SK-N-SH (cell line): ENCODE data around the gene RTN4RL1. TPM values are rescaled to one million over a fixed set of nuclear protein-coding genes. Genes with fewer than 3 reads are reported as not detected.
"Not testable (repeated sequence)": the region's sequence is repeated elsewhere in the genome, so short reads cannot be mapped to it uniquely, and the experiment has no call there.

ENCODE experiments used
- CTCF ChIA-PET: fragments of 300-600, 350-600 bp; formaldehyde crosslinking; extraction: SDS; loops from one replicate; lab custom pipeline; 2021; lab: Yijun Ruan, JAX
- POLR2A ChIA-PET: fragments of 350-600 bp; sonication (Branson Sonifier 250); formaldehyde crosslinking; extraction: SDS; loops from one replicate; lab custom pipeline; 2020; ENCODE audit warnings: antibody characterized with exemption, inconsistent platforms; lab: Yijun Ruan, JAX
- DNase-seq: peaks from one replicate; pipeline ENCODE4 v3.0.0; 2012
- H2AFZ ChIP-seq: fragments of 200-600 bp; sonication (generic); 2 replicates; pipeline ENCODE4 v1.8.1; 2016; ENCODE audit warnings: antibody characterized with exemption, mild to moderate bottlenecking, low read depth
- H3F3A ChIP-seq: fragments of 200-600 bp; sonication (generic); replicated peaks from 2 replicates; pipeline ENCODE3; 2016; ENCODE audit warnings: antibody characterized with exemption, mild to moderate bottlenecking; ENCODE audit not compliant: insufficient read depth
- H3K27ac ChIP-seq, 2 experiments: fragments of 200-500 bp in 1 of 2; fragments of 200-600 bp in 1 of 2; sonication (Bioruptor generic) in 1 of 2; sonication (generic), shearing (Covaris generic) in 1 of 2; 2 replicates each; pipeline versions ENCODE4 v1.5.1 to v1.6.1; 2014 to 2016; ENCODE audit warnings: low read depth in 2 of 2, inconsistent platforms in 1 of 2, low read length in 1 of 2, mild to moderate bottlenecking in 1 of 2, mixed read lengths in 1 of 2
- H3K27me3 ChIP-seq: fragments of 200-600 bp; sonication (generic), shearing (Covaris generic); 2 replicates; pipeline ENCODE4 v1.6.1; 2016; ENCODE audit warnings: mixed run types; ENCODE audit not compliant: insufficient read depth
- H3K36me3 ChIP-seq, 2 experiments: fragments of 200-500 bp in 1 of 2; fragments of 200-600 bp in 1 of 2; sonication (Bioruptor generic) in 1 of 2; sonication (generic) in 1 of 2; replicated peaks in 1 of 2; 2 replicates each; pipeline versions ENCODE3 to v1.5.1; 2014 to 2016; ENCODE audit warnings: low read length in 1 of 2, mild to moderate bottlenecking in 1 of 2; ENCODE audit not compliant: insufficient read depth in 2 of 2, control insufficient read depth in 1 of 2
- H3K4me1 ChIP-seq, 2 experiments: fragments of 200-500 bp in 1 of 2; fragments of 200-600 bp in 1 of 2; sonication (Bioruptor generic) in 1 of 2; sonication (generic), shearing (Covaris generic) in 1 of 2; 2 replicates each; pipeline versions ENCODE4 v1.5.1 to v1.6.1; 2014 to 2016; ENCODE audit warnings: low read depth in 1 of 2, low read length in 1 of 2, mixed run types in 1 of 2; ENCODE audit not compliant: insufficient read depth in 2 of 2, control insufficient read depth in 1 of 2
- H3K4me2 ChIP-seq: fragments of 200-600 bp; sonication (generic), shearing (Covaris generic); 2 replicates; pipeline ENCODE4 v1.6.1; 2017; ENCODE audit warnings: mixed run types
- H3K4me3 ChIP-seq, 2 experiments: fragments of 200-500 bp in 1 of 2; fragments of 200-600 bp in 1 of 2; sonication (Bioruptor generic) in 1 of 2; sonication (generic), shearing (Covaris generic) in 1 of 2; 2 replicates each; pipeline versions ENCODE4 v1.5.1 to v1.8.1; 2014 to 2016; ENCODE audit warnings: low read depth in 2 of 2, inconsistent platforms in 1 of 2, low read length in 1 of 2, mild to moderate bottlenecking in 1 of 2, mixed read lengths in 1 of 2, moderate library complexity in 1 of 2
- H3K79me2 ChIP-seq: fragments of 200-600 bp; sonication (generic); 2 replicates; pipeline ENCODE4 v1.8.1; 2017; ENCODE audit warnings: mild to moderate bottlenecking; ENCODE audit not compliant: insufficient read depth
- H3K9ac ChIP-seq: fragments of 200-600 bp; sonication (generic); 2 replicates; pipeline ENCODE4 v1.6.1; 2017; ENCODE audit warnings: mixed run types
- H3K9me2 ChIP-seq: fragments of 200-600 bp; sonication (generic); 2 replicates; pipeline ENCODE4 v1.6.1; 2017; ENCODE audit warnings: mixed run types
- H3K9me3 ChIP-seq: fragments of 200-600 bp; sonication (generic); 2 replicates; pipeline ENCODE4 v1.6.1; 2017; ENCODE audit warnings: mixed run types, mild to moderate bottlenecking, moderate library complexity
- H4K20me1 ChIP-seq: fragments of 200-600 bp; sonication (generic); 2 replicates; pipeline ENCODE4 v1.6.1; 2017; ENCODE audit warnings: mild to moderate bottlenecking, mixed run types; ENCODE audit not compliant: insufficient read depth
- FOSL2 ChIP-seq: IDR thresholded peaks from 2 replicates; pipeline ENCODE4 v1.4.0; 2012; ENCODE audit warnings: low read depth, mild to moderate bottlenecking, moderate library complexity, borderline replicate concordance
- FOXJ3 ChIP-seq: sonication (generic); formaldehyde crosslinking; IDR thresholded peaks from 2 replicates; pipeline ENCODE4 v1.5.1; 2020; ENCODE audit warnings: mild to moderate bottlenecking, missing genetic modification reagents
- FOXM1 ChIP-seq: IDR thresholded peaks from 2 replicates; pipeline ENCODE4 v1.4.0; 2012; ENCODE audit warnings: low read depth, mild to moderate bottlenecking
- IRF3 ChIP-seq: fragments of 150-350 bp; IDR thresholded peaks from 2 replicates; pipeline ENCODE4 v1.6.1; 2016; ENCODE audit warnings: mild to moderate bottlenecking, low read depth, low read length
- MAX ChIP-seq: IDR thresholded peaks from 2 replicates; pipeline ENCODE4 v1.4.0; 2012; ENCODE audit warnings: low read depth
- MEF2A ChIP-seq: IDR thresholded peaks from 2 replicates; pipeline ENCODE4 v1.4.0; 2012; ENCODE audit warnings: low read depth, borderline replicate concordance
- MXI1 ChIP-seq: IDR thresholded peaks from 2 replicates; pipeline ENCODE4 v1.6.1; 2012; ENCODE audit warnings: mild to moderate bottlenecking, low read depth, low read length, improper control_type of control experiment
- NRF1 ChIP-seq: IDR thresholded peaks from 2 replicates; pipeline ENCODE4 v1.6.1; 2012; ENCODE audit warnings: low read depth, mild to moderate bottlenecking, low read length
- POLR2AphosphoS5 ChIP-seq: IDR thresholded peaks from 2 replicates; pipeline ENCODE4 v1.6.1; 2012; ENCODE audit warnings: low read depth, low read length
- RCOR1 ChIP-seq: fragments of 150-350 bp; IDR thresholded peaks from 2 replicates; pipeline ENCODE4 v1.6.1; 2017; ENCODE audit warnings: antibody characterized with exemption, low read length
- REST ChIP-seq: IDR thresholded peaks from 2 replicates; pipeline ENCODE4 v1.6.1; 2012; ENCODE audit warnings: mild to moderate bottlenecking, low read depth, low read length, moderate library complexity
- RFX5 ChIP-seq: IDR thresholded peaks from 2 replicates; pipeline ENCODE4 v1.6.1; 2012; ENCODE audit warnings: mild to moderate bottlenecking, improper control_type of control experiment, low read length
- SIN3A ChIP-seq: IDR thresholded peaks from 2 replicates; pipeline ENCODE4 v1.6.1; 2012; ENCODE audit warnings: low read depth, mild to moderate bottlenecking, low read length, moderate library complexity, borderline replicate concordance
- SMC3 ChIP-seq: IDR thresholded peaks from 2 replicates; pipeline ENCODE4 v1.6.1; 2012; ENCODE audit warnings: low read depth, low read length, improper control_type of control experiment
- TAF1 ChIP-seq: IDR thresholded peaks from 2 replicates; pipeline ENCODE4 v1.6.1; 2012; ENCODE audit warnings: low read depth, mild to moderate bottlenecking, low read length, moderate library complexity, borderline replicate concordance
- USF1 ChIP-seq: IDR thresholded peaks from 2 replicates; pipeline ENCODE4 v1.4.0; 2012; ENCODE audit warnings: low read depth, borderline replicate concordance
- USF2 ChIP-seq: fragments of 150-350 bp; IDR thresholded peaks from 2 replicates; pipeline ENCODE4 v1.6.1; 2017; ENCODE audit warnings: antibody characterized with exemption, low read length, low read depth, borderline replicate concordance
- WGBS: methylation state at CpG from one replicate; pipeline ENCODE4 v1.1.6; 2017; ENCODE audit warnings: low lambda C conversion rate; 5-methylcytosine and 5-hydroxymethylcytosine counted together
- polyA plus RNA-seq, 3 experiments: library from polyadenylated mRNA; depleted of rRNA; stranded (reverse); fragments of >200 nt; gene quantifications; 2 replicates each; pipeline ENCODE4 v1.2.3, GENCODE V29; 2012

Gene RTN4RL1
- polyA plus RNA-seq, 1 of the 3 experiments (the other 2 are of a cell fraction): 0.07 TPM

GRCh38 chr17:1985093-1985492 is 40.0 kb downstream of the RTN4RL1 start:
- H3K4me1 ChIP-seq: peaks cover 4 to 6% of the 10 kb centered on the region in 2 experiments; a peak in 2 of 4 replicates
- no peaks in the 10 kb centered on the region for H3K79me2 ChIP-seq
- H3K27me3 ChIP-seq: no peaks in the 10 kb centered on the region
- TF ChIP-seq POLR2AphosphoS5 (no peak), FOXJ3 (CRISPR knock-in tag) (no peak), IRF3 (no peak), FOXM1 (no peak), FOSL2 (no peak), NRF1 (no peak), USF2 (no peak), TAF1 (no peak), USF1 (no peak), REST (no peak), MAX (no peak), SMC3 (no peak), RFX5 (no peak), SIN3A (no peak), MEF2A (no peak), RCOR1 (no peak), MXI1 (no peak)
- ChIA-PET POLR2A (no interaction called here), CTCF (interaction anchor here (1.1 kb wide), 1 partner anchor 11 kb away, joined by 3 read pairs; no protein-coding TSS in a partner anchor)
- no peak overlapping the region for H3K27ac ChIP-seq
- peaks cover 14% of the 10 kb centered on the region for H3F3A ChIP-seq
- no peak overlapping the region for H2AFZ ChIP-seq
- no peaks in the 10 kb centered on the region for H3K9me3 ChIP-seq
- H3K9ac ChIP-seq: no peak overlapping the region
- H4K20me1 ChIP-seq: no peaks in the 10 kb centered on the region
- no peak overlapping the region for H3K4me3 ChIP-seq
- H3K4me2 ChIP-seq: no peak overlapping the region
- DNase-seq: no peak
- no peaks in the 10 kb centered on the region for H3K9me2 ChIP-seq
- 97% methylated on average over 4 of the region's 4 CpGs for WGBS
- no peaks in the 10 kb centered on the region for H3K36me3 ChIP-seq

- CTCF ChIA-PET: interaction anchor here (1.2 kb wide), 1 partner anchor 43 kb away, joined by 4 read pairs; no protein-coding TSS in a partner anchor
- H3K4me1 ChIP-seq: not testable (repeated sequence)
- WGBS: 89% methylated on average over 12 of the region's 13 CpGs
Measured at GRCh38 chr17:1982793-1983366, 42.3 kb downstream of the RTN4RL1 start.

More at GRCh38 chr17:1982793-1983366, 42.3 kb downstream of the RTN4RL1 start:
- H3K4me2 ChIP-seq, DNase-seq, H3K4me3 ChIP-seq, H3K9me2 ChIP-seq, H3K79me2 ChIP-seq, H3K9me3 ChIP-seq, H4K20me1 ChIP-seq, POLR2A ChIA-PET, H2AFZ ChIP-seq, H3K9ac ChIP-seq, H3F3A ChIP-seq, H3K27ac ChIP-seq, H3K36me3 ChIP-seq, H3K27me3 ChIP-seq: not testable (repeated sequence)
